Inflammatory macrophage treated with lipopolysaccharide for 1 hour (primary cell): Measurements from ENCODE around the gene PWWP3B.
"Not testable (repeated sequence)": the region's sequence is repeated elsewhere in the genome, so short reads cannot be mapped to it uniquely, and the experiment has no call there.

Source experiments
- DNase-seq, 2 donors: peaks; one replicate each; pipeline ENCODE4 v3.0.0-alpha.2; 2020 to 2022

The PWWP3B gene

DNA sequence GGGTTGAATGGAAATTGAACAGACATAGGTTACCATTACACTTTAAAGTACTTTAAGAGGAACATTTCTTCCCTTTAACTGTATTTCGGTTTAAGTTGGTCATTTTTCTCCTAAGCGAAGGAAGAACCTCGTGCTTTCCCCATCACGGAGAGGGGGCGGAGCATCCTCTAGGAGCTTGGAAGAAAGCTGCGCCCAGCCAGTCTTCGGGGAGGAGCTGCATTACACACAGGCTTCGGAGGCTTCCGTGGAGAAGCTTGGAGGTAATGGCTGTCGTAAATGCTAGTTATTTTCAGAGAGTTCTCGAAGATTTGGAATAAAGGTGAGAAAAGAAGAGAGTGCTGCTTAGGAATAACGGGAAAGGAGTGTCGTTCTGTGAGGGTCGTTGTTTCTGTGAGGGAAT is at the start of gene PWWP3B:
TSS of gene PWWP3B (plus strand) at position 199 of the 400 bp plus-strand sequence. CDS start 37,128 bp downstream, outside the sequence.
- no peak for DNase-seq

DNA sequence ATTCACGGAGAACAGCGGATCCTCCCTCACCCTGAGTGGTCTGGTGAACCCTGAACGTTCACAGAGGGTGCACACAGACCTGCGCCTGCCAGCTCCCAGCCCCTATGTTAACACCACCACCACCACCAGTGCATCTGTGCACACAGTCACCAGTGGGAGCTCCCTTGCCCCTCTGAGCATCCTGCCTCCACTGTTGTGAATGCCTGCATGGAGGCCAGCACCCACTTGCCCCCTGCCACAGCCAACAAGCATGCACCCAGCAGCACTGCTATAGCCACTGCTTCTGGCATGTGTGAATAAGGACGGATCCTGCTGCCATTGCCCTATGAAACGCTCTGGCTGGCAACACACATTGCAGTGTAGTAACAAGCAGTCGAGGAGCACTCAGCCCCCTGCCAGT is 29.1 kb upstream of the PWWP3B start:
- DNase-seq: no peak

DNA sequence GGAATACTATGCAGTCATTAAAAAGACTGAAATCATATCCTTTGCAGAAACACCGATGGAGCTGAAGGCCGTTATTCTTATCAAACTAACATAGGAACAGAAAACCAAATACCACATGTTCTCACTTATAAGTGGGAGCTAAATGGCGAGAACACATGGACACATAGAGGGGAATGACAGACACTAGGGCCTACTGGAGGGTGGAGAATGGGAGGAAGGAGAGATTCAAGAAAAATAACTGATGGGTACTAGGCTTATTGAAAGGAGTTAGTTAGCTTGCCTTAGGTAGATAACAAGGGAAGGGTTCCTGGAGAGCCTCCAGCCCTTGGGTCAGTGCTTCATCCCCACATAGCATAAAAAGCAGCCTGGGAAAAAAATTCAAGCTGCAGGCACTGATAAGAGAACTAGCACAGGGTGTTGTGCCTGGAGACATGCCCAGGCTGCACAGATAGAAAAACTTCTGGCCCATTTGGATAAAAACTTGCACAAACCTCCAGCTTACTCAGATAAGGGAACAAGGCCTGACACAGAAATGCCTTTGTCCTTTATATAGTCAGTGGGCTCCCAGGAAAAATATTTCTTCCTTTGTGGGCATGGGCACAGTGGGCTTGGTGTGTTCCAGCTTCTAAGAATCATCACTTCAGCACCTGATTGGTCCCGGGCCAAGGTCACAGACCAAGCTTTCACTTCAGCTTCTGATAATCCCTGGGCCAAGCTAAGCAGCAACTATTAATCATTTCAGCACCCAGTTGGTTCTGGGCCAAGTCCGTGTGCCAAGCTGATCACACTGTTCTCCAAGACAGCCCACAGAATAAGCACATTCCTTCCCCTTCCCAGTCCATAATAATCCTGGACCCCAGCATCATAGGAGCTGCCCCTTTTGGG is 23.1 kb upstream of the PWWP3B start:
- DNase-seq: no peak

DNA sequence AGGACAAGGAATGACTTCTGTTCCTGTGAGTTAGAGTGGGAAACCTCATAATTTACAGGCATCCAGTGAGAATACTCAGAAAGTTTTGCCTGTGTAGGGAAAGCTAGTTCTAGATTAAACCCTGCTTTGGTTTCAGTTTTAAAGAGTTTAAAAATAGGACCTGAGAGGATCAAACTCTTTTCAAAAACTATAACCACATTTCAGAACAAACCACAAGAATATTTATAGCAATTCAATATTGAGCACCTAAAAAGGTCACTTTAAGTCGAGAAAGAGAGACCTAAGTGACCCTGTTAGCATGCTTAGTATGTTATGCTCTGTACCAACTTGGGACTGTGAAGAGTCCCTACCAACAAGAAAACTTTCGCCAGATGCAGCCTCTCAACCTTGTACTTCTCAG is 17.4 kb upstream of the PWWP3B start:
- DNase-seq: no peak

DNA sequence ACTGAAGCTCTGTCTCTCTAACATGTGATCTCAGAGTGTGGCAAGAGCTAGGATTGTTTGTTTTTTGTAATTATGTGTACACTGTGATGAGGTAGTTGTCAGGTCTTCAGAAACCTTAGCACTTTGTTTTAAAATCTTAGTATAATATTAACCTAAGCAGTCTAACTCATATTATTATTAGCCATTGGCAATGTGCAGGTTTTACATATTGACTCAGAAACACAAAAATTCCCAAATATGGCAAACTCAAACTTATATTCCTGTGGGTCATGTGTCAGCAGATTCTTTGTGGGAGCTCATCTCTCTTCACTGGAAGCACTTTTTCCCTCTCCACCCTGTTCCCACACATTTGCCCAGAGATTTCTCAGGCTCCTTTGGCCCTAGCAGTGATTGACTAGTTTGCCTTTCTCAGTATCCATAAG is 8.2 kb upstream of the PWWP3B start:
- DNase-seq: no peak

DNA sequence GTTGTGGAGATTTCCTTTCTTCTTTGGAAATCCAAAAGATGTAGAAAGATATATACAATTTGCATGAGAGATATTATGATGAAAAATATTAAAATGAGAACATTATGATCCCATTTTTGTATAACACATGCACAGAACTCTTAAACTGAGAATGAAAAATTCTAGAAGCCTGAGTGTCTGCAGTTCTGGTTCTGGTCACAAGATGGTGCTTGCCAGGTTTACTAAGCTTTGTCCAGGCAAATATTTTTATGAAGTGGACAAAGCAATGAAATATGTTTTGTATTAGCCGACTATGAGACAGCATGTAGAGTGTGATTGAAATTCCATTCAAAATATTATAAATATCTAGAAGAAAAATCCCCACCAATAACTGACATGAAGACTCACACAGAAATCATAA is 2.2 kb downstream of the PWWP3B start:
- no peak for DNase-seq

DNA sequence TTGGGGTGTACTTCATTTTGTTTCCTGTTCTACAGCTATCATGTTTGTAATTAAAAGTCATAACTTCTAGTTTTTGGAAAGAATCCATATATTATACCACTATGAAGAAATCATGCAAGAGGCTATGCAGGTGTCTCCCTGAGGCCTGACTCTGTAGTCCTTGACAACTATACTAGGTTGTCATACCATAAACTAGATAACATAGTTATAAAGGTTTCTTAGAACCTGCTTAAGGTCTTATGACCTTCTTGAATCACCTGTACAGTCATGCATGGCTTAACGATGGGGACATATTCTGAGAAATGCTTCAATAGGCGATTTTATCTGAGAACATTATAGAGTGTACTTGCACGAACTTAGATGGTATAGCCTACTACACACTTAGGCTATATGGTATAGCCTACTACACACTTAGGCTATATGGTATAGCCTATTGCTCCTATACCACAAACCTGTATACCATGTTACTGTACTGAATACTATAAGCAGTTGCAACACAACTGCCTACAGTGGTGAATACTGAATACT is 3.3 kb downstream of the PWWP3B start:
- no peak for DNase-seq

DNA sequence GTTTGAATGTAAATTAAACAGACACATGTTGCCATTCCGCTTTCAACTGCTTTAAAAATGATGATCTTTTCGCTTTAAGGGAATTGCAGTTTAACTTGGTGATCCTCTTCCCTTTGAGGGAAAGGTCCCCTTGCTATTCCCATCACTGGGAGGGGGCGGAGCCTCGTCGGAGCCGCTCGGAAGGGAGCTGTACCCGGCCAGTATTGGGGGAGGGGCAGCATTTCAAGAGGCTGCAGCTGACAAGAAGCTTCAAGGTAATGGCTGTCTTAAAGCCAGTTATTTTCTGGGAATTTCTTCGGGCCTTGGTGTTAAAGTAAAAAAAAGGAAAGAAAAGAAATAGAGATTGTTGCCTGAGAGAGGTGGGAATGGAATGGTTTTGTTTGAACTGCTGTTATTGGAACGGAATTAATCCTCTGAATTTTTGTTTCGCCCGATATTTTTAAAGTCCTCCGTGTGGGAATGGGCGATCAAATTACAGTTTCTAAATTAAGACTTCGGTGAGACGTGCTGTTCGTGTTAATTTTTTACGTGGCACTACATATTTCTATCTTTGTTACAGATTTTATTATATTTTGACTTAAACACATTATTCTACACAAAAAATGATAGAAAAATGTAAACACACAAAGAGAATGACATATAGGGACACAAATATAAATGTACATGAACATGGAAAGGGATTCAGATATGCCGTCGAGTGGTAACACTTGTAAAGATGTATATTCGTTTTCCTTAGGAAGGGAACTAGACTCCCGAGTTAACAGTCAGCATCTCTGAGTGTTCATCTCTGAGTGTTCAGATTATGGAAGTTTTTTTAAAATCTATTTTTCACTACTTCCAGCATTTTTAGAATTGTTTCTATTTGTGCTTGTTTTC is 9.2 kb downstream of the PWWP3B start:
- DNase-seq: no peak

DNA sequence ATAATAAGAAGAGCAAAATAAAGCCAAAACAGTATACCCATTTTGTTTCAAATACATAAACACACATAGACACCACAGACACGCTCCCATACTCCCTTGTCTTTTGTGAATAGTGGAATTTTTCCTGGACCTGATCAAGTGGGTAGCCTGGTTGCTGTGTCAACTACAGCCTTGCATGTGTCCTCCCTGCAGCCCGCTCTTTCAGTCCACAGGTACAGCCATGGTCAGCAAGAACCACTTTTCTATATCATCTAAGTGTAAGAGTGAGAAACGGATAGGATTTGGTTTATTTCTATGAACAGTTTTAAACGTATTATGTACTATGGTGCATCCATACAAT is 9.8 kb downstream of the PWWP3B start:
- DNase-seq: no peak

DNA sequence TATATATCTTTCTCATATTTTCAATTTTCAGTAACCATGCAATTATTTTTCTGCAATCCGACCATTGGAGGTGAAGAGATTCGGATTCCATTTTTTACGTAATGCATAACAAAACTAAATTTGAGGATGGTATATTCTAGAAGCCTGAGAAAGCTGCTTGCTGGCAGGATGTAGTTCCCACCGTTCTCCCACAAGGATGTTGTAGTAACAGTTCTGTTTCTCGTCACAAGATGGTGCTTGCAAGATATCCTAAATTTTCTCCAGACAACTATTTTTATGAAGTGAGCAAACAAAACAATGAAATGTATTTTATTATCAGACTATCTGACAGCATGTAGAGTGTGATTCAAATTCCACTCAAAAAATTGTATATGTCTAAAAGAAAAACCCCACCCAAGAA is 10.7 kb downstream of the PWWP3B start:
- no peak for DNase-seq

DNA sequence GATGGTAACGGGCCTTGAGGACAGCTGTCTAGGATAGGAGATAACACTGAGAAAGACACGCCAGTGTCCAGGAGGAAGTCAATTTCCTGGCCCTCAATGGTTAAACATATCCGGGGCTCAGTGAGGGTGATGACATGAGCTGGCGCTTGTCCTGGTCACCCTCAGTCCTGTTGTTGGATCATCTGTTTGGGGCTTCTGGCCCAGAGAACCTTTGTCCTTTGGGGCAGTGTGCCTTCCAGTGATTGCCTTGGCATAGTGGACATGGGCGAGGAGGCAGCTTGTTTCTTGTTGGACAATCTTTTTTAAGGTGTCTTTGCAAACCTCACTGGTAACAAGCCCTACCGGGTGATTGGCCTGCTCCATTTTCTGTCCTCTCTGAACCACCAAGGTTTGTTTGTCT is 15.6 kb downstream of the PWWP3B start:
- not testable (repeated sequence) for DNase-seq

DNA sequence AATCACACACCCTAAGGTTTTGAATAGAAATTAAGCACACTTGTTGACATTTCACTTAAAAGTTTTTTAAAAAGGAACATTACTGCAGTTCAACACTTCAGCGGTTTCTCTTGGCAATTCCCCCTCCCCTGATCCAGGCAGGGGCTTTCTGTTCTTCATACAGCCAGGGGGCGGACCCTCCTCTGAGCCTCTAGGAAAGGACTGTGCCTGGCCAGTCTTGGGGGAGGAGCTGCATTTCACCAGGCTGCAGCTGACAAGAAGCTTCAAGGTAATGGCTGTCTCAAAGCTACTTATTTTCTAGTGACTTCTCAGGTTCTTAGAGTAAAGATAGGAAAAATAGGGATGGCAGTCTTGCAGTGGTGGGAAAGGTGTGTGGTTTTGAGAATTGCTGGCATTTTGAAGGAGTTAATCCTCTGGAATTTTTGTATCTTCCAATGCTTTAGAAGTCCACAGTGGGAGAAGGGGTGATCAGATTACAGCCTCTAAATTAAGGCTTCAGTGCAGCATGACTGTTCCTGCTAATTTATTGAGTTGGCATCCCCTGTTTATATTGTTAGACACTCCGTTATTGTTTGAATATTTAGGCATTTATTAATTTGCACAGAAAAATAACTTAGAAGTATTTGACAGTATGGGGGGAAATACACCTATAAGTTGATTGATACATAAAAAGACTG is 33.5 kb downstream of the PWWP3B start:
- no peak for DNase-seq

DNA sequence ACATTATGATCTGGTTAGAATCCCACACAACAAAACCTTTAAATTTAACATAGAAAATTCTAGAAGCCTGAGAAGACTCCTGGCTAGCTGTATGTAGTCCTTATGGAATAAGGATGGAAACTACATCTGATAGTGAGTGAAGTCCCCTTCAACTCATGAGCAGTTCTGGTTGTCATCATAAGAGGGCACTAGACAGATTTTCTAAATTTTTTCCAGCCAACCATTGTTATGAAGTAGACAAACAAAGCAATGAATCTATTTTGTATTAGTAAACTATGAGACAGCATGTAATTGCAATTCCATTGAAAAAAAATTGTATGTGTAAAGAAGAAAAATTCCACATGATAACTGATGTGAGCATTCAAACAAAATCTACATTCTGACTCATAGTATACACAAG is 35.2 kb downstream of the PWWP3B start:
- no peak for DNase-seq

DNA sequence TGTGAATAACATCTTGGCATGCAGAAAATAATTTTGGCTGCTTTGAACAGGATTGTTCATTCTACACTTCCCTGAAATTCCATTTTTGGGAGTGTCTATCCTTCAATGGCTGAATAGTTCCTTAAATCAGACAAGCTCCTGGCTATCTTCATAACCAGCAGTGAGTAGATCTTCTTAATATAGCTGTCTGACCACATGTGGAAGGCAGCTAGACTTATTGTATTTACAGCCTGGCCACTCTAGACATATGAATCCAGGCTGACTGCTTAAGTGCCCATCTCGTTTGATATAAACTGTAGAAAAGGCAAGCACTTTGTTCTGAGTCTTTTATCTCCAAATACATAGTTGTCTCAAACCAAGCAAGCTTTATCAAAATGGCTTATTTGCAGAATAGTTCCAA is 40.0 kb downstream of the PWWP3B start:
- no peak for DNase-seq
